ENCODE data around the gene SLC22A17. TPM values are rescaled to one million over a fixed set of nuclear protein-coding genes. Genes with fewer than 3 reads are reported as not detected.

The SLC22A17 gene
- total and polyA plus RNA-seq, 2 of the 4 experiments (the other 2 are of a cell fraction): 6.6 to 36.0 TPM

DNA sequence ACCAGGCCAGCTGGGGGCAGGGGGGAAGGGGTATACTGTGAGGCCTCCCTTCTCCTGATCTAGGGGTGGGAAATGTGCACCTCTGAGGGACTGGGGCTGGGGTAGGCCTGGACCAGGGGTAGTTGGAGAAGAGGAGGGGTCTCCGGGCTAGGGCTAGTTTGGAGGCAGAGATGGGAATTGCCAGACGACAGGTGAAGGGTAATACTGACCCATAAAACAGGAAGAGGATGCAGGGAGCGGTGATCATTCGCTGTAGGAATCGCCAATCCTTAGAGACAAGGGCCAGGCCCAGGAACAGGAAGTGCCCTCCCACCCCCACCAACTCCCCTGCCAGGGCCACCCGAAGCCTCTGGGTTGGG is 4.4 kb downstream of the SLC22A17 start:
- no peak overlapping the region for H3K9ac ChIP-seq (ENCODE audit: low read depth, low read length)
- H4K20me1 ChIP-seq (ENCODE audit: insufficient read depth, low read length): no peaks in the 10 kb centered on the region; the same call in 1 of the 2 replicates
- H3K23ac ChIP-seq (ENCODE audit: low read depth, low read length): no peak overlapping the region
- ChIA-PET CTCF (no interaction called here), POLR2A (ENCODE audit: unreplicated experiment) (no interaction called here)
- H3K4me3 ChIP-seq (ENCODE audit: insufficient read depth, low read depth, low read length): no peak overlapping the region
- H3K27ac ChIP-seq (ENCODE audit: insufficient read depth, low read length): no peak overlapping the region
- WGBS, 2 experiments (ENCODE audit: extremely low coverage in 2 of 2, insufficient read length in 1 of 2): no CpG with 5 or more reads among the region's 6 CpGs
- H3K4me1 ChIP-seq (ENCODE audit: control insufficient read depth, insufficient read depth, low read length): peaks cover 3% of the 10 kb centered on the region; the same call in 1 of the 2 replicates
- H3K9me3 ChIP-seq (ENCODE audit: control insufficient read depth, insufficient read depth, low read length): no peaks in the 10 kb centered on the region
- peaks cover 10% of the 10 kb centered on the region for H3K36me3 ChIP-seq (ENCODE audit: control insufficient read depth, insufficient read depth, low read length)
- no peak overlapping the region for H3K4ac ChIP-seq (ENCODE audit: low read depth, low read length)
- in situ Hi-C loops (cut with MboI; ENCODE audit: low sequenced_read_pairs) (no loop called here), dilution Hi-C loops (cut with HindIII; ENCODE audit: low sequenced_read_pairs, unreplicated experiment) (no loop called here), intact Hi-C loops (cut with micrococcal nuclease) (no loop called here)
- TF ChIP-seq, protein P1, sequence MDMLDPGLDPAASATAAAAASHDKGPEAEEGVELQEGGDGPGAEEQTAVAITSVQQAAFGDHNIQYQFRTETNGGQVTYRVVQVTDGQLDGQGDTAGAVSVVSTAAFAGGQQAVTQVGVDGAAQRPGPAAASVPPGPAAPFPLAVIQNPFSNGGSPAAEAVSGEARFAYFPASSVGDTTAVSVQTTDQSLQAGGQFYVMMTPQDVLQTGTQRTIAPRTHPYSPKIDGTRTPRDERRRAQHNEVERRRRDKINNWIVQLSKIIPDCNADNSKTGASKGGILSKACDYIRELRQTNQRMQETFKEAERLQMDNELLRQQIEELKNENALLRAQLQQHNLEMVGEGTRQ (IDR thresholded peaks at IDR 0.05; ENCODE audit: low read depth, low read length): no peak
- TF ChIP-seq SMC3 (IDR thresholded peaks at IDR 0.05; ENCODE audit: low read depth, low read length): no peak
- TF ChIP-seq POLR2A (IDR thresholded peaks at IDR 0.05; ENCODE audit: low read depth, low read length): no peak
- TF ChIP-seq, protein P2, sequence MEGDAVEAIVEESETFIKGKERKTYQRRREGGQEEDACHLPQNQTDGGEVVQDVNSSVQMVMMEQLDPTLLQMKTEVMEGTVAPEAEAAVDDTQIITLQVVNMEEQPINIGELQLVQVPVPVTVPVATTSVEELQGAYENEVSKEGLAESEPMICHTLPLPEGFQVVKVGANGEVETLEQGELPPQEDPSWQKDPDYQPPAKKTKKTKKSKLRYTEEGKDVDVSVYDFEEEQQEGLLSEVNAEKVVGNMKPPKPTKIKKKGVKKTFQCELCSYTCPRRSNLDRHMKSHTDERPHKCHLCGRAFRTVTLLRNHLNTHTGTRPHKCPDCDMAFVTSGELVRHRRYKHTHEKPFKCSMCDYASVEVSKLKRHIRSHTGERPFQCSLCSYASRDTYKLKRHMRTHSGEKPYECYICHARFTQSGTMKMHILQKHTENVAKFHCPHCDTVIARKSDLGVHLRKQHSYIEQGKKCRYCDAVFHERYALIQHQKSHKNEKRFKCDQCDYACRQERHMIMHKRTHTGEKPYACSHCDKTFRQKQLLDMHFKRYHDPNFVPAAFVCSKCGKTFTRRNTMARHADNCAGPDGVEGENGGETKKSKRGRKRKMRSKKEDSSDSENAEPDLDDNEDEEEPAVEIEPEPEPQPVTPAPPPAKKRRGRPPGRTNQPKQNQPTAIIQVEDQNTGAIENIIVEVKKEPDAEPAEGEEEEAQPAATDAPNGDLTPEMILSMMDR (conservative IDR thresholded peaks at IDR 0.05; ENCODE audit: low read depth, low read length): no peak
- no peak overlapping the region for H2AFZ ChIP-seq (replicated peaks; ENCODE audit: low read length, poor library complexity)
- H3K56ac ChIP-seq (ENCODE audit: extremely low read depth, insufficient read depth, low read length): no peak overlapping the region
- H2BK5ac ChIP-seq (ENCODE audit: low read depth, low read length, poor library complexity, severe bottlenecking): no peak overlapping the region
- no peak for ATAC-seq (ENCODE audit: low read depth)
- H2BK20ac ChIP-seq (ENCODE audit: low read depth, low read length): no peak overlapping the region
- H2BK120ac ChIP-seq (ENCODE audit: low read depth, low read length): no peak overlapping the region
- H4K5ac ChIP-seq (ENCODE audit: low read depth, low read length): no peak overlapping the region
- H2BK15ac ChIP-seq (ENCODE audit: low read depth, low read length): no peak overlapping the region
- H3K27me3 ChIP-seq (ENCODE audit: control insufficient read depth, insufficient read depth, low read length): peaks cover 2% of the 10 kb centered on the region; the same call in 1 of the 2 replicates
- no peak overlapping the region for H4K91ac ChIP-seq (ENCODE audit: insufficient read depth, low read depth, low read length)
- no peak overlapping the region for H2AK5ac ChIP-seq (ENCODE audit: low read depth, low read length)
- no peak for DNase-seq
- H3K18ac ChIP-seq (ENCODE audit: low read depth, low read length): no peak overlapping the region
- no peak overlapping the region for H4K8ac ChIP-seq (ENCODE audit: low read depth in 2 of 2, low read length in 2 of 2)
- BruUV-seq (replicated peaks): no TSS peak
- no peaks in the 10 kb centered on the region for H3K9me1 ChIP-seq (ENCODE audit: insufficient read depth, low read length)
- H3K14ac ChIP-seq (replicated peaks; ENCODE audit: low read depth, low read length): no peak overlapping the region
- H2AK9ac ChIP-seq (replicated peaks; ENCODE audit: low read depth, low read length, poor library complexity): no peak overlapping the region
- H3K79me1 ChIP-seq (ENCODE audit: low read depth in 1 of 2, low read length in 2 of 2): peaks cover 0 to 7% of the 10 kb centered on the region in 2 experiments; a peak in 3 of 4 replicates
- no peak overlapping the region for H3K4me2 ChIP-seq (ENCODE audit: low read depth, low read length)
